HFF-Myc (cell line): Measurements from ENCODE around the gene PARK7.
A peak's percentile ranks its signal among the peaks of the same experiment; 100 is the strongest.
"Not testable (repeated sequence)": the region's sequence is repeated elsewhere in the genome, so short reads cannot be mapped to it uniquely, and the experiment has no call there.

Source experiments
- DNase-seq: peaks from one replicate; pipeline ENCODE4 v3.0.0-alpha.2; 2011; ENCODE audit warnings: low read depth; ENCODE audit errors: extremely low read depth
- H3K4me3 ChIP-seq: replicated peaks from 2 replicates; pipeline ENCODE4 v1.5.1; 2011; ENCODE audit warnings: low read depth, mild to moderate bottlenecking, control low read depth, low read length
- CTCF ChIP-seq: IDR thresholded peaks from 2 replicates; pipeline ENCODE4 v1.5.1; 2012; ENCODE audit warnings: mild to moderate bottlenecking, low read depth, low read length, control low read depth; ENCODE audit errors: missing control alignments

The PARK7 gene

DNA sequence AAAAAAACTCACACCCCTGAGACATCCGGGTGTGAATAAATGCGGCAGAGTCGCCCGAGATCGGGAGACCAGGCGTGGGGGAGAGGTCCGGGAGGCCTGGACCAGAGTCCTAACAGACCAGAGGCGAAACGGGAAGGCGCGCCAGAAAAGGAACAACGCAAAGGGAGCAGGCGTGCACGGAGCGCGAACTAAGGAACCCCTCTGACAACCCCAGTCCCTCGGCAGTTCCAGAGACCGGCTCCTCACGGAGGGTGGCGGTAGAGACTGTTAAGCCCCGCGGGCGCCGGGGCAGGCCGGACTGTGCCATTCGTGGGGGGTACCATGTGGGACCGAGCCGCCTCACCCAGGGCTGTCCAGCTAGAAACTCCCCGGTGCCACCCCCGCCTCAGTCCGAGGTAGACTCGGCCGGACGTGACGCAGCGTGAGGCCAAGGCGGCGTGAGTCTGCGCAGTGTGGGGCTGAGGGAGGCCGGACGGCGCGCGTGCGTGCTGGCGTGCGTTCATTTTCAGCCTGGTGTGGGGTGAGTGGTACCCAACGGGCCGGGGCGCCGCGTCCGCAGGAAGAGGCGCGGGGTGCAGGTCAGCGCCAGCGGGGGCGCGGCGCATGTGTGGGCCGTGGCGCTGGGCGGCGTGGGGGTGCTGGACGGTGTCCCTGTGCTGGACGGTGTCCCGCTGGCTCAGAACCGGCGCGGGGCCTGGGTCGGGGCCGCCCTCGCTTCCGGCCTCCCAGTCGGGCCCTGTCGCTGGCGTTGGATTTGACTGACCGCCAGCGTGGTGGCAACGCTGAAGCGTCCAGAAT lies at the start of gene PARK7:
Gene PARK7 (plus strand): TSS at position 496 of the 798 bp plus-strand sequence. CDS start 1,075 bp downstream, outside the sequence.
- peak within 1 kb of the TSS; percentile 83 for H3K4me3 ChIP-seq
- DNase-seq, result peak; percentile 94
- TF ChIP-seq CTCF, result peak; percentile 31

GRCh38 chr1:7912145-7912544 lies 49.4 kb upstream of the PARK7 start:
- TF ChIP-seq CTCF, result no peak
- H3K4me3 ChIP-seq, result no peak overlapping the region
- DNase-seq, result no peak

- no peak overlapping the region for H3K4me3 ChIP-seq
- TF ChIP-seq CTCF, result no peak
- no peak for DNase-seq
These were observed 48.6 kb upstream of the PARK7 start for GRCh38 chr1:7912743-7913557.

DNA sequence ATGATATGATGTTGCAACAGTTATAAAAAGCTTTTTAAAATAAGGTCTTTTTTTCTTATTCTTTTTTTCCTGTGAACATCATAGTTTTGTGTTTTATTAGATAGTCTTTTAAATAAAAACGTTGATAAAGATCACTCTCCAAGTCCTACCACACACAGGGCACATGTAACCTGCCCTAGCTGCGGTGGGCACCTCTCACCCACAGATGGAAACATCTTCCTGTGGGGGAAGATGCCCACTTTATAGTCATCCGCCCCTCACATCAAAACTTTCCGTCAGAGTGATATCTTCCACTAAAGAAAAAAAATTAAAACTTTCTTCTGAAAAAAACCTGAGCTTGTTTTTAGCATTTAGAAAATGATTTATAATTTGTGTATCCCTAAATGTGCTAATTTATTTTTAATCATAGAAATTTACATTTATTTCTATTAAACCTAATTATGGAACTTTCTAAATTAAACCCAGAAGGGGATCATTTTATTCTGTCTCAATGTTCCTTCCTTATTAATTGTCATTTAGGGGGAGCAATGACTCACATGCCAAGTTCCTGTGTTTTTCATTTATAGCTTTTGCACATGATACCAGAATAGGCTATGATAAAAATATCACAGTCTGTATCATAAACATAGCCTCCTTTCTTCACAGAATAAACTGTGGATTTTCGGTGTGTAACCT lies 45.5 kb upstream of the PARK7 start:
- no peak for TF ChIP-seq CTCF
- no peak overlapping the region for H3K4me3 ChIP-seq
- no peak for DNase-seq

GRCh38 chr1:7916501-7916830 lies 45.0 kb upstream of the PARK7 start:
- TF ChIP-seq CTCF, result no peak
- DNase-seq, result no peak
- H3K4me3 ChIP-seq, result no peak overlapping the region

DNA sequence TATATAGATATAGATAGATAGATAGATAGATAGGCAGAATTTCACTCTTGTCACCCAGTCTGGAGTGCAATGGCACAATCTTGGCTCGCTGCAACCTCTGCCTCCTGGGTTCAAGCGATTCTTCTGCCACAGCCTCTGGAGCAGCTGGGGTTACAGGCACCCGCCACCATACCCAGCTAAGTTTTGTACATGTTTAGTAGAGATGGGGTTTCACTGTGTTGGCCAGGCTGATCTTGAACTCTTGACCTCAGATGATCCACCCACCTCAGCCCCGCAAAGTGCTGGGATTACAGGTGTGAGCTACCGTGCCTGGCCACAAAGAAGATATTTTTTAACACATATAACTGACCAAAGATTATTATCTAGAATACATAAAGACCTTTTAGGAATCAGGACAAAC lies 43.5 kb upstream of the PARK7 start:
- DNase-seq, H3K4me3 ChIP-seq: not testable (repeated sequence)

GRCh38 chr1:7919880-7920279 lies 41.6 kb upstream of the PARK7 start:
- TF ChIP-seq CTCF, result no peak
- no peak for DNase-seq

More at GRCh38 chr1:7919880-7920279, 41.6 kb upstream of the PARK7 start:
- H3K4me3 ChIP-seq, result no peak overlapping the region
